Endometrium (tissue), 2 donors: ENCODE data around the gene REPIN1.

ENCODE experiments used
- FAIRE-seq: peaks from 2 replicates; lab custom pipeline; 2012; peaks lifted over from hg19 to GRCh38; lab: Jason Lieb, UNC
- donor health status: control.
- donor health status: control.

The REPIN1 gene

GRCh38 chr7:150360363-150361058 is 8.1 kb upstream of the REPIN1 start:
- no peak for FAIRE-seq

- FAIRE-seq, result no peak
These were observed 7.2 kb upstream of the REPIN1 start for GRCh38 chr7:150361402-150361801.

DNA sequence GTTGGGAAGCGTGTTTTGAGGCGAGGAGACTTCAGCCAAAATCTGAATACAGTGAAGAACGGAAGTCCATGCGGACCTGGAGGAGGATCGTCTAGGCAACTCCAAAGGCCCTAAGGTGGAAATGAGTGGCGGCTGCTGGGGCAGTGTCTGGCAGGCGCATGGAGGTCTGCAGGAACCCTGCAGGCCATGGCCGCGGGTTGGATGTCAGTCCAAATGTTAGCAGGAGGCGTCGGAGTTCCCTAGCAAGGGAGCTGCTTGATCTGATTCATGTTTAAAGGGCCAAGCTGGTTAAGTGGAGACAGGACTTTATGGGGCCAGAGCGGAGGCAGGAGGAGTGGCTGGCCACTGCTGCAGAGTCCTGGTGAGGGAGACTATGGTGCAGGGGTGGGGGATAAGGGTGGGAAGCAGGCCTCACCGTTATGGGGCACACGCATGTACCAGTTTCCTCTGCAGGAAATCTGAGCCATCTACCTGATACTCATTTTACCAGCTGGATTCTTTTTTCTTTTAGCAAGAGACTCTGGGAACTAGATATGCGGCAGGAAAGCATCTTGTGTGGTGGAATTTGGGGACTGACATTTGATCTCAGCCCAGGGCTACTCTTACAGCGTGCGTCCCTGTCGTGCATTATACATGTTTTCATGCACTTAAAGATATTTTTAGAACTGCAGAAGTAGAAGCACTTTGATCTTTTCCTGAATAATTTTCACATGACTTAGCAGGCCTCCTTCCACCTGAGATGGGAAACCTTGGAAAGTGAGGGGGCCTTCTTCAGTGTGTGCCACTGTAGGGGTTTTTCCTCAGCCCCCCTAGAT is 6.6 kb upstream of the REPIN1 start:
- no peak for FAIRE-seq

DNA sequence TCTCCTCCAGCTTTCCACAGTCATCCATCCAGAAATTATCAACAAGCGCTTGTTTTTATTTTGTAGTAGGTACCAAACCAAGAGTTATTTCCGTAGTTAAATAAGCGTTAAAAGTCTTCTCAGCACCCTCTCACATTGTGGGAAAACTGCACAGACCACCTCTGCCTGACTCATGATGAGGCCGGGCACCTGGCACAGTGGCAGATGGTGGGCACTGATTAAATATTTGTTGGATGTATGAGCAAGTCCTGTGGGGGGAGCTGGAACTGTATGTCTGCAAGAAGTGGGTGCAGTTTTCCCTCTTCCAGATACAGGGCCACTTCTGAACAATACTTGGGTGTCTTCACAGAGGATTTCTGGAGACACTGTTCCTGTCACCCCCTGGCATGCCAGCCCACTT is 5.3 kb upstream of the REPIN1 start:
- no peak for FAIRE-seq

GRCh38 chr7:150363872-150364271 is 4.8 kb upstream of the REPIN1 start:
- no peak for FAIRE-seq

GRCh38 chr7:150365194-150365593 is 3.4 kb upstream of the REPIN1 start:
- no peak for FAIRE-seq

- no peak for FAIRE-seq
These were observed 2.8 kb upstream of the REPIN1 start for GRCh38 chr7:150365673-150366398.

DNA sequence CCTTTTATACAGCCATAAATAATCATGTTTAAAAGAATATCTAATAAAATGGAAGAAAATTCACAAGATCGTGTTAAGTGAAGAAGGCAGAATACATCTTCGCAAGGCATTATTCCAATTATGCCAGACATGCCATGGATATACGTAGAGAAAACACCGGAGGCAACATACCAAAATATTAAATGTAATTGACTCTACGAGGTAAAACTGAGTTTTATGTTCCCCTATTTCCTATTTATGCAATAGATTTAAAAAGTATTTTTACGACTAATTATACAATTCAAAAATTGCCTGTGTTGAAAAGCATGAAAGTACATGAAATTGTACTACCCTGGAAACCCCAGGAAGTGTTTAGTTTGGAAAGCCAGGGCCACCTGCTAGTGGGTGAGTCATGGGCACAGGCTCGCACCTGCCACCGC is 936 bp upstream of the REPIN1 start:
- FAIRE-seq, result no peak

- FAIRE-seq, result no peak
These were observed 494 bp downstream of the REPIN1 start for GRCh38 chr7:150368884-150369747.

GRCh38 chr7:150369748-150370501 is 1.3 kb downstream of the REPIN1 start:
- no peak for FAIRE-seq

GRCh38 chr7:150370612-150371071 is 2.0 kb downstream of the REPIN1 start:
- no peak for FAIRE-seq

DNA sequence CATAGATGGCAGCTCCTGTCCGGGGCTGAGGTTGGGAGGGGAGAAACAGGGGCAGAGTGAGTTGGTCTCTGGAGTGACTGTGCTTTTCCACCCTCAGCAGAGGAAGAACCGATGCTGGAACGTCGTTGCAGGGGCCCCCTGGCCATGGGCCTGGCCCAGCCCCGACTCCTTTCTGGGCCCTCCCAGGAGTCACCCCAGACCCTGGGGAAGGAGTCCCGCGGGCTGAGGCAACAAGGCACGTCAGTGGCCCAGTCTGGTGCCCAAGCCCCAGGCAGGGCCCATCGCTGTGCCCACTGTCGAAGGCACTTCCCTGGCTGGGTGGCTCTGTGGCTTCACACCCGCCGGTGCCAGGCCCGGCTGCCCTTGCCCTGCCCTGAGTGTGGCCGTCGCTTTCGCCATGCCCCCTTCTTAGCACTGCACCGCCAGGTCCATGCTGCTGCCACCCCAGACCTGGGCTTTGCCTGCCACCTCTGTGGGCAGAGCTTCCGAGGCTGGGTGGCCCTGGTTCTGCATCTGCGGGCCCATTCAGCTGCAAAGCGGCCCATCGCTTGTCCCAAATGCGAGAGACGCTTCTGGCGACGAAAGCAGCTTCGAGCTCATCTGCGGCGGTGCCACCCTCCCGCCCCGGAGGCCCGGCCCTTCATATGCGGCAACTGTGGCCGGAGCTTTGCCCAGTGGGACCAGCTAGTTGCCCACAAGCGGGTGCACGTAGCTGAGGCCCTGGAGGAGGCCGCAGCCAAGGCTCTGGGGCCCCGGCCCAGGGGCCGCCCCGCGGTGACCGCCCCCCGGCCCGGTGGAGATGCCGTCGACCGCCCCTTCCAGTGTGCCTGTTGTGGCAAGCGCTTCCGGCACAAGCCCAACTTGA is 2.7 kb downstream of the REPIN1 start:
- FAIRE-seq, result no peak

DNA sequence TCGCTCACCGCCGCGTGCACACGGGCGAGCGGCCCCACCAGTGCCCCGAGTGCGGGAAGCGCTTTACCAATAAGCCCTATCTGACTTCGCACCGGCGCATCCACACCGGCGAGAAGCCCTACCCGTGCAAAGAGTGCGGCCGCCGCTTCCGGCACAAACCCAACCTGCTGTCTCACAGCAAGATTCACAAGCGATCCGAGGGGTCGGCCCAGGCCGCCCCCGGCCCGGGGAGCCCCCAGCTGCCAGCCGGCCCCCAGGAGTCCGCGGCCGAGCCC is 3.3 kb downstream of the REPIN1 start:
- FAIRE-seq, result no peak

GRCh38 chr7:150372271-150373048 is 3.8 kb downstream of the REPIN1 start:
- FAIRE-seq, result no peak

DNA sequence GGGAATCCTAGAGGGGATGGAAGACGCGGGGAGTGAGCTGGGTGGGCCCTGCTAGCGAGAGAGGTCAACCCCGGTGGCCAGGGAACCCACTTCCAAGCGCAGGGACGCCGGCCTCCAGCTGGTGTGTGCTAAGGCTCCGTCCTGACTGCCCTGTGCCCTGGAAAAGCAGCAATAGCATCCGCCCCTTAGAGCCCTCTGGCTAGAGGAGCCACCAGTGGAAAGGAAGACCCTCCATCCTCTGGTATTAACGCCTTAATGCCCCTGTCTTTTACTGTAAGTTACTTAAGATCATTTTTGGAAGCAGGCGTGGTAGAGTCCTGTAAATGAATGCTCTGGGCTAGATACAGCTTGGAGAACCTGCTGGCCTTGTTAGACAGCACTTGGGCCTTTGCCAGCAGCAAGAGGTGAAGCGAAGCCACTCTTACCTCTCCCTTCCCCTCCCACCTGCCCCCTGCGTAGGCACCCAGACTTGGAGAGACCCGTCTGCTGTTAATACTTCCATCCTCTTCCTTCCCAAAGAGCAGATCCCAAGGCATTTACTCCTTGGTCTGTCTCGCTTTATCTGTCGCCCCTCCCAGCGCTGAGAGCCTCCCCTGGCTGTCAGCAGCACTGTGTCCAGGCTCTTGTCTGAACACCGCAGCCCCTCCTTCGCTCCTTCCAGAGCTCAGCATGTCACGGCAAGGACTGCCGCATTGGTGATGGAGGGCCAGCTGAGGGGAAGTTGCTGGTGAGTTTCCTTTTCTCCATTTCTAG is 4.6 kb downstream of the REPIN1 start:
- no peak for FAIRE-seq

- FAIRE-seq, result no peak
These were observed 5.4 kb downstream of the REPIN1 start for GRCh38 chr7:150374026-150374425.

DNA sequence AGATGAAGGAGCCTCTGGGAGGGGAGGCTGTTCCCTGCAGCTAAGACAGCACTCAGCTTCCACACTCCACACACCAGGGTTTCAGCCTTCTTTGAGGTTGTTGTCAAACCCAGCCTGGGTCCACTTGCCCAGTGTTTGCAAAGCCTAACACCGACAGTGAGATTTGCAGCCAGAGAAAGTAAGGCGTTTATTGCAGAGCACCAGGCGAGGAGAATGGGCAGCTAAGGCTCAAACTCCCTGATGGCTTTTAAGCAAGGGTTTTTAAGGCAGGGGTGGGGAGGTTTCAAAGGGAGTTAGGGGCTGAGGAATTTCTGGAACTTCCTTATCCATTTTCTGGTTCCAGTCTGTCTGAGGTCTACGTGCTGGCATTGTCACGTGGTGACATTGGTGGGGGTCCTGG is 5.8 kb downstream of the REPIN1 start:
- FAIRE-seq, result no peak

- FAIRE-seq, result no peak
These were observed 7.3 kb downstream of the REPIN1 start for GRCh38 chr7:150375662-150376521.
